ENCODE data around the gene GFPT1. TPM values are rescaled to one million over a fixed set of nuclear protein-coding genes. Genes with fewer than 3 reads are reported as not detected.

The GFPT1 gene
- total RNA-seq, 2 donors from 2014 or later: 218 to 289 TPM

DNA sequence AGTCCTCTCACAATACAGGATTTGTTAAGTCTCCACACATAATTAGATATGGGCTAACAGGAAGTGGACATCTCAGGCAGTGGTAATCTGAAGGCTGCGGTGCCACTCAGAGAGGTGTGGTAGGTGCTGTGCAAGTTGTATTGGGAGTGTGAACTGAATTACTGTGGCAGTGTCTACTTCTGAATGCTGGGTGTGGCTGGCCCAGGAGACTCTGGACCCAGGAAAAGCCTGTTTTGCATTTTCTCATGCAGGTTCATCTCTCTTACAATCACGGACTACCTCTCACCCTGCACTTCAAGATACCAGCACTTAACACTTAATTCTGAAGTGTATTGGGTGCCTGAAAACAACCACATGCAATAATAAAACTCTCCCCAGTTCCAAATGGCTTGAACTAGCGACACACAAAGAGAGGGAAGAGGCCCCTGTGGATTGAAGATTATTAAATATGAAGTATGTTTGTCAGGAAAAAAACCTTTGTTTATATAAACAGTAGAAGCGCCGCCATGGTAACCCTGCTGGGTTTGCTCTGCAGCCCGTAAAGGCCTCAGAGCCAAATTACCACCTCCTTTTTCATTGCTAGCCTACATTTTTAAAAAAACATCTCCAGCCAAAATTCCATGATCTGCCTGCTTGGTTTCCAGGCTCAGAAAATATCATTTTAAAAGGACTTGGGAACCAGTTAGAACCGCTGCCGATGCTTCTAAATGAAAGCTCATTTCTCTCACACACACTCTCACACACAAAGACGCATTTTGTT, 77.5 kb downstream of the GFPT1 start:
- TF ChIP-seq, protein P1, sequence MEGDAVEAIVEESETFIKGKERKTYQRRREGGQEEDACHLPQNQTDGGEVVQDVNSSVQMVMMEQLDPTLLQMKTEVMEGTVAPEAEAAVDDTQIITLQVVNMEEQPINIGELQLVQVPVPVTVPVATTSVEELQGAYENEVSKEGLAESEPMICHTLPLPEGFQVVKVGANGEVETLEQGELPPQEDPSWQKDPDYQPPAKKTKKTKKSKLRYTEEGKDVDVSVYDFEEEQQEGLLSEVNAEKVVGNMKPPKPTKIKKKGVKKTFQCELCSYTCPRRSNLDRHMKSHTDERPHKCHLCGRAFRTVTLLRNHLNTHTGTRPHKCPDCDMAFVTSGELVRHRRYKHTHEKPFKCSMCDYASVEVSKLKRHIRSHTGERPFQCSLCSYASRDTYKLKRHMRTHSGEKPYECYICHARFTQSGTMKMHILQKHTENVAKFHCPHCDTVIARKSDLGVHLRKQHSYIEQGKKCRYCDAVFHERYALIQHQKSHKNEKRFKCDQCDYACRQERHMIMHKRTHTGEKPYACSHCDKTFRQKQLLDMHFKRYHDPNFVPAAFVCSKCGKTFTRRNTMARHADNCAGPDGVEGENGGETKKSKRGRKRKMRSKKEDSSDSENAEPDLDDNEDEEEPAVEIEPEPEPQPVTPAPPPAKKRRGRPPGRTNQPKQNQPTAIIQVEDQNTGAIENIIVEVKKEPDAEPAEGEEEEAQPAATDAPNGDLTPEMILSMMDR (IDR thresholded peaks at IDR 0.05): no peak
- no peak overlapping the region for H3K4me3 ChIP-seq
- intact Hi-C loops (cut with DNase I): loop anchor here (5.0 to 10.0 kb wide), 4 partner anchors 155 to 365 kb away; partner anchors contain the start of gene ANTXR1
- peak overlapping the region; percentile 74 for H3K27ac ChIP-seq
- H3K27me3 ChIP-seq: no peaks in the 10 kb centered on the region
- H3K9me3 ChIP-seq: no peaks in the 10 kb centered on the region
- H3K9ac ChIP-seq (ENCODE audit: low read depth in 2 of 2, low read length in 2 of 2): peak overlapping the region; percentile 13 to 60
- peak; percentile 81 for DNase-seq
- H3K36me3 ChIP-seq: no peaks in the 10 kb centered on the region
- H3K4me1 ChIP-seq: peaks cover 12% of the 10 kb centered on the region

DNA sequence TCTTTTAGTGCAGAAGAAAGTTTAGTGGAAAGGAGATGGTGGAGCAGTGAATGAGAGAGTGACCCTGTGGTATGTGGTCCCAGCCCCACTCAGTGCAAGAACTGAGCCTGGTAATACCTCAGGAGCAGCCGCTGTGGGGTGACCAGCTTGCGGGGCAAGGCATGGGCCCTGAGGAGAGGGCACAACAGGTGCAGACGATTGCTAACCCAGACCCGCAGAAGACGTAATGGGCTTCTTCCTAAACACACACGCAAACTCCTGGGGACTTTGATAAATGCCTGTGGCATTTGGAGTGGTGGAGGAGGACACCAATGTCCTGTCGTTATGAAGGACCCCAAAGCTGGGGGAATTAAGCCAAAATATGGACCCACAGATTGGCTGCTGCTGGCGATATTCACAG, 78.7 kb downstream of the GFPT1 start:
- intact Hi-C loops (cut with DNase I): loop anchor here (5.0 to 10.0 kb wide), 4 partner anchors 154 to 364 kb away; partner anchors contain the start of gene ANTXR1
- Histone ChIP-seq H3K27me3 (no peaks in the 10 kb centered on the region), H3K9me3 (no peaks in the 10 kb centered on the region), H3K4me3 (no peak overlapping the region), H3K36me3 (no peaks in the 10 kb centered on the region), H3K9ac (ENCODE audit: low read depth in 2 of 2, low read length in 2 of 2) (no peak overlapping the region), H3K4me1 (peaks cover 12% of the 10 kb centered on the region), H3K27ac (no peak overlapping the region)
- TF ChIP-seq, protein P1 (IDR thresholded peaks at IDR 0.05): no peak
- no peak for DNase-seq

DNA sequence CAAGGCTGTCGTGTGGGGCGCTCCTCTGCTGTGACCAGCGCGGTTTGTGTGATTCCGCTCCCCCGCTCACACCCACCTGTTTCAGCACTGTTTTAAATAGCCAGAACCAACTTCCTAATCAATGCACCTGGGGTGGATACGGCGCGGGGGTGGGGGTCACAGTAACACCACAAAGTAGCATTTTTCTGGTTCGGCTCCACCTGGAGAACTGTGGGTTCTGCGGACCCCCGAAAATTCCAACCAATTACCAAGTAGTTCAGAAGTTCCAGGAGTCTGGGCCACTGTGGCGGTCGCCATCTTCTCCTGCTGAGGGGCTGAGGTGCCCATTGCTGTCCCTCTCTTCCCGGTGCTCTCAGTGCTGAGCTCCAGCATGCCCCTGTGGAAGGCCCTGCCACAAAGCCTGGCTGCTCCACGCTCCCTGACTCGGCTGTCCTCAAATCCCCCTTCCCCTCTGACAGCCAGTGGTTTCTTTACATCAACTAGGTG, 79.4 kb downstream of the GFPT1 start:
- no peaks in the 10 kb centered on the region for H3K9me3 ChIP-seq
- TF ChIP-seq, protein P1 (IDR thresholded peaks at IDR 0.05): no peak
- no peaks in the 10 kb centered on the region for H3K36me3 ChIP-seq
- peaks cover 12% of the 10 kb centered on the region for H3K4me1 ChIP-seq
- no peak for DNase-seq
- peak overlapping the region; percentile 77 to 80 for H3K9ac ChIP-seq (ENCODE audit: low read depth in 2 of 2, low read length in 2 of 2)
- intact Hi-C loops (cut with DNase I): loop anchor here (5.0 to 10.0 kb wide), 4 partner anchors 153 to 363 kb away; partner anchors contain the start of gene ANTXR1
- no peaks in the 10 kb centered on the region for H3K27me3 ChIP-seq
- peak overlapping the region; percentile 63 for H3K4me3 ChIP-seq
- no peak overlapping the region for H3K27ac ChIP-seq

DNA sequence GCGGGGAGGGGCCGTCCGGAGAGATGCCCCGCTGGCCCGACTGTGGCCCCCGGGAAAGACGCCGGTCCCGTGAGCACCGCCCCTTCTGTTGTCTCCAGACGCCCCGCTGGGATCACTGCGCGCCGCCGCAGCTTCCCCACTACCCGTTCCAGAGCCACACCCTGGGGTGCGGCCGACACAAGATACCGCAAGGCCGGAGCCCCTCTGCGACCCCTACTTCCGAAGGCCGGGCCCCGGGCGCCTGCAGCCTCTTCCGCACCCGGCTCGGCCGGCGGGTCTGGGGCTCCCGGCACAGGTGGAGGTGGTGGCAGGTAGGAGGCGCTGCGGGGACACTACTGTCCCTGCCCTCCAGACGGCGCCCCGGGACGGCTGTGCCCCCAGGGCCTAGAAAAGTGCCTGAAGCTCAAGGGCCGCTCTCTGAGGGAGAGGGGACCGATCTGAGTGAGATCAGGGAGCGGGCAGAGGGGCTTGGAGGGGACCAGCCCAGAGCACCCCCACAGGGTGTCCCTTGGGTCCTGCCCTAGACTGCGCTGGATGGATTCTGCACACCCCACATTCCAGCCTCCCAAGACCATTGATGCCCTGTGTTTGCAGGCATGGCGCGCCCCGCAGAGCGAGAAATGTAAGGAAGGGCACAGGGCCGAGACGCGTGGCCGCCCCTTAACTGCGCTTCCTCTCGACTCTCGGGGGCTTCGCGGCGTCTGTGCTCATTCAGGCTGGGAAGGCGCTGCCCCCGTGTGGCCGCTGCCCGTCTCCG, 80.0 kb downstream of the GFPT1 start:
- TF ChIP-seq, protein P1 (IDR thresholded peaks at IDR 0.05): peak; percentile 47
- Histone ChIP-seq H3K4me1 (peaks cover 12% of the 10 kb centered on the region), H3K4me3 (peak overlapping the region; percentile 63), H3K9me3 (no peaks in the 10 kb centered on the region), H3K36me3 (no peaks in the 10 kb centered on the region), H3K27ac (peak overlapping the region; percentile 50), H3K27me3 (no peaks in the 10 kb centered on the region), H3K9ac (ENCODE audit: low read depth in 2 of 2, low read length in 2 of 2) (peak overlapping the region; percentile 77 to 80)
- intact Hi-C loops (cut with DNase I): loop anchor here (5.0 to 10.0 kb wide), 4 partner anchors 152 to 362 kb away; partner anchors contain the start of gene ANTXR1
- peak; percentile 86 for DNase-seq

DNA sequence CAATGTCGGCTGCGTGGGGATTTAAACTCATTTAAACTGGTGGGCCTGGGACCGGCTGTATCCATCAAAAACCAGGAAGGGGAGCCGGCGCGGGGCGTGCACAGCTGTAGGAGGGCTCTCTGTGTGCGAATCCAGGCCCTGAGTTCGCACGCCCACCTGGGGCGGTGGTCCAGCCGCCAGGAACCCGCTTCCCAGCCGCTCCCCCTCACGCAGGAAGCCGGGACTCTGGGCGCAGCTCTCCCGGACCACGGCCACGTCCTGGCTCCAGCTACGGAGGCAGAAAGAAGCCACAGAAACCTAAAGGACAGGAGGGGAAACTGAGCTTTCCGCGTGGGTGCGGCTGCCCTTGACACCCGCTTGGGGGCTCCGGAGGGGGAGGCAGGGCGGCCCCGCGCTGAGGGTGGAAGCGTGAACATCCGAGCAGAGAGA, 80.6 kb downstream of the GFPT1 start:
- no peaks in the 10 kb centered on the region for H3K27me3 ChIP-seq
- TF ChIP-seq, protein P1 (IDR thresholded peaks at IDR 0.05): no peak
- no peaks in the 10 kb centered on the region for H3K36me3 ChIP-seq
- DNase-seq: no peak
- H3K9ac ChIP-seq (ENCODE audit: low read depth in 2 of 2, low read length in 2 of 2): peak overlapping the region; percentile 77 to 80
- H3K9me3 ChIP-seq: no peaks in the 10 kb centered on the region
- peaks cover 12% of the 10 kb centered on the region for H3K4me1 ChIP-seq
- intact Hi-C loops (cut with DNase I): loop anchor here (5.0 to 10.0 kb wide), 4 partner anchors 152 to 362 kb away; partner anchors contain the start of gene ANTXR1
- H3K27ac ChIP-seq: peak overlapping the region; percentile 50
- H3K4me3 ChIP-seq: peak overlapping the region; percentile 63
